Neural cell (in vitro differentiated cells): Measurements from ENCODE around the gene KCTD10. TPM values are rescaled to one million over a fixed set of nuclear protein-coding genes. Genes with fewer than 3 reads are reported as not detected.

Experiments
- H2AFZ ChIP-seq: fragments of 200-600, 300-800 bp; sonication (generic), shearing (Covaris generic); 2 replicates; pipeline ENCODE4 v1.6.0; 2014; ENCODE audit warnings: low read depth, mild to moderate bottlenecking, antibody characterized with exemption, low read length, moderate library complexity
- H3F3A ChIP-seq: fragments of 200-600 bp; shearing (Covaris generic); 2 replicates; pipeline ENCODE4 v1.6.1; 2016; ENCODE audit warnings: mild to moderate bottlenecking, moderate library complexity, mixed read lengths, antibody characterized with exemption, low read length; ENCODE audit not compliant: insufficient read depth, poor library complexity, severe bottlenecking
- H3K27ac ChIP-seq: fragments of 200-600, 300-800 bp; sonication (generic), shearing (Covaris generic); 2 replicates; pipeline ENCODE4 v1.5.1; 2014; ENCODE audit warnings: mild to moderate bottlenecking, low read length, moderate library complexity
- H3K27me3 ChIP-seq: fragments of 300-800, 200-600 bp; sonication (generic), shearing (Covaris generic); 2 replicates; pipeline ENCODE4 v1.6.0; 2014; ENCODE audit warnings: mild to moderate bottlenecking, low read depth, low read length, moderate library complexity; ENCODE audit not compliant: insufficient read depth
- H3K36me3 ChIP-seq: fragments of 300-800, 200-600 bp; sonication (generic), shearing (Covaris generic); 2 replicates; pipeline ENCODE4 v1.5.1; 2014; ENCODE audit warnings: mild to moderate bottlenecking, antibody characterized with exemption, low read length, moderate library complexity; ENCODE audit not compliant: insufficient read depth
- H3K4me2 ChIP-seq: fragments of 300-800, 200-600 bp; sonication (generic), shearing (Covaris generic); 2 replicates; pipeline ENCODE4 v1.6.0; 2014; ENCODE audit warnings: mild to moderate bottlenecking, low read length
- H3K4me3 ChIP-seq: fragments of 300-800, 200-600 bp; sonication (generic), shearing (Covaris generic); 2 replicates; pipeline ENCODE4 v1.5.1; 2014; ENCODE audit warnings: mild to moderate bottlenecking, low read length, moderate library complexity
- H3K79me2 ChIP-seq: fragments of 200-600 bp; shearing (Covaris generic); replicated peaks from 2 replicates; pipeline ENCODE4 v1.6.0; 2014; ENCODE audit warnings: mild to moderate bottlenecking, low read length, moderate library complexity; ENCODE audit not compliant: insufficient read depth
- H3K9ac ChIP-seq: fragments of 300-800, 200-600 bp; sonication (generic), shearing (Covaris generic); 2 replicates; pipeline ENCODE4 v1.6.1; 2016; ENCODE audit warnings: mild to moderate bottlenecking, low read length, mixed read lengths
- H3K9me2 ChIP-seq: fragments of 200-600 bp; shearing (Covaris generic); 2 replicates; pipeline ENCODE4 v1.6.1; 2016; ENCODE audit warnings: mild to moderate bottlenecking, low read length, mixed read lengths; ENCODE audit not compliant: insufficient read depth
- H3K9me3 ChIP-seq: fragments of 200-600, 300-800 bp; sonication (generic), shearing (Covaris generic); 2 replicates; pipeline ENCODE4 v1.6.1; 2016; ENCODE audit warnings: mild to moderate bottlenecking, mixed run types, low read length, moderate library complexity, mixed read lengths
- H4K20me1 ChIP-seq: fragments of 200-600 bp; shearing (Covaris generic); 2 replicates; pipeline ENCODE4 v1.6.1; 2016; ENCODE audit warnings: mild to moderate bottlenecking, mixed run types; ENCODE audit not compliant: insufficient read depth
- EP300 ChIP-seq: fragments of 450-650 bp; conservative IDR thresholded peaks from 2 replicates; pipeline ENCODE4 v1.6.1; 2014; ENCODE audit warnings: antibody characterized with exemption, mild to moderate bottlenecking, moderate library complexity; ENCODE audit not compliant: poor library complexity, severe bottlenecking
- EZH2 ChIP-seq: fragments of 200-600, 300-800 bp; shearing (Covaris generic), sonication (generic); IDR thresholded peaks from 2 replicates; pipeline ENCODE4 v1.6.1; 2014; ENCODE audit warnings: antibody characterized with exemption, low read length, borderline replicate concordance, mild to moderate bottlenecking; ENCODE audit not compliant: insufficient read depth, poor library complexity, severe bottlenecking
- MXI1 ChIP-seq: fragments of 450-650 bp; conservative IDR thresholded peaks from 2 replicates; pipeline ENCODE4 v1.6.1; 2014; ENCODE audit warnings: antibody characterized with exemption, mild to moderate bottlenecking; ENCODE audit not compliant: poor library complexity, severe bottlenecking
- POLR2AphosphoS5 ChIP-seq: IDR thresholded peaks from 2 replicates; pipeline ENCODE4 v1.6.1; 2012
- RAD21 ChIP-seq: fragments of 450-650 bp; conservative IDR thresholded peaks from 2 replicates; pipeline ENCODE4 v1.6.1; 2014; ENCODE audit warnings: antibody characterized with exemption, mild to moderate bottlenecking, moderate library complexity
- REST ChIP-seq: IDR thresholded peaks from 2 replicates; pipeline ENCODE4 v1.6.1; 2012; ENCODE audit warnings: borderline replicate concordance
- SMC3 ChIP-seq: fragments of 450-650 bp; conservative IDR thresholded peaks from 2 replicates; pipeline ENCODE4 v1.6.1; 2014; ENCODE audit warnings: antibody characterized with exemption, mild to moderate bottlenecking, moderate library complexity; ENCODE audit not compliant: poor library complexity
- TAF1 ChIP-seq: IDR thresholded peaks from 2 replicates; pipeline ENCODE4 v1.6.1; 2012; ENCODE audit warnings: low read depth
- polyA plus RNA-seq: library from polyadenylated mRNA; depleted of rRNA; stranded (reverse); fragments of >200 nt; gene quantifications from 2 replicates; pipeline ENCODE4 v1.2.3, GENCODE V29; 2014
- TF ChIP-seq, protein P1 (sequence below): fragments of 450-650 bp; IDR thresholded peaks from 2 replicates; pipeline ENCODE4 v1.5.1; 2014; ENCODE audit warnings: antibody characterized with exemption, mild to moderate bottlenecking, moderate library complexity; ENCODE audit not compliant: poor library complexity, severe bottlenecking

Gene KCTD10
- polyA plus RNA-seq, 1 donor from 2014 or later = 69.4 TPM

DNA sequence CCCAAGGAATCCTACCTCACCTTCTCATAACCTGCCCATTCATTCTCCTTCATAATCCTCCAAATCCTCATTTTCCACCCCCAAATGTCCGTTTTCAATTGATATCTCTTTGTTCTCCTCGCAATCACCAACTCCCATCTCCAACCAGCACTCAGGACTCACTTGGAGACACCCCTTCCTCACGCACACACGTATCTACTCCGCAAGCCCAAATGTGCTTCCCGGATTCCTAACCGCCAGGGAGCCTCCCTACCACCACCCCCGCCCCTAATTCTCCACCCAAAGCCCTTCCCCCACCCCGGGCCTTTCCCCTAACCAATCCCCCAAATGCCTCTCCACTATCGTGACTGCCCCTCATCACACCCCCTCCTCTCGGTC lies 304 bp downstream of the KCTD10 start:
- Histone ChIP-seq H4K20me1 (no peaks in the 10 kb centered on the region), H2AFZ (peak overlapping the region; percentile 88), H3F3A (no peaks in the 10 kb centered on the region), H3K36me3 (no peaks in the 10 kb centered on the region), H3K9me3 (no peaks in the 10 kb centered on the region), H3K9ac (peak overlapping the region; percentile 96), H3K4me3 (peak overlapping the region; percentile 91), H3K79me2 (peaks cover 71% of the 10 kb centered on the region), H3K27me3 (no peaks in the 10 kb centered on the region), H3K9me2 (no peaks in the 10 kb centered on the region), H3K27ac (peak overlapping the region; percentile 95), H3K4me2 (peak overlapping the region; percentile 95)
- TF ChIP-seq EP300 (no peak), TAF1 (no peak), POLR2AphosphoS5 (no peak), SMC3 (no peak), EZH2 (no peak), RAD21 (no peak), REST (no peak), MXI1 (no peak)
- TF ChIP-seq, protein P1, sequence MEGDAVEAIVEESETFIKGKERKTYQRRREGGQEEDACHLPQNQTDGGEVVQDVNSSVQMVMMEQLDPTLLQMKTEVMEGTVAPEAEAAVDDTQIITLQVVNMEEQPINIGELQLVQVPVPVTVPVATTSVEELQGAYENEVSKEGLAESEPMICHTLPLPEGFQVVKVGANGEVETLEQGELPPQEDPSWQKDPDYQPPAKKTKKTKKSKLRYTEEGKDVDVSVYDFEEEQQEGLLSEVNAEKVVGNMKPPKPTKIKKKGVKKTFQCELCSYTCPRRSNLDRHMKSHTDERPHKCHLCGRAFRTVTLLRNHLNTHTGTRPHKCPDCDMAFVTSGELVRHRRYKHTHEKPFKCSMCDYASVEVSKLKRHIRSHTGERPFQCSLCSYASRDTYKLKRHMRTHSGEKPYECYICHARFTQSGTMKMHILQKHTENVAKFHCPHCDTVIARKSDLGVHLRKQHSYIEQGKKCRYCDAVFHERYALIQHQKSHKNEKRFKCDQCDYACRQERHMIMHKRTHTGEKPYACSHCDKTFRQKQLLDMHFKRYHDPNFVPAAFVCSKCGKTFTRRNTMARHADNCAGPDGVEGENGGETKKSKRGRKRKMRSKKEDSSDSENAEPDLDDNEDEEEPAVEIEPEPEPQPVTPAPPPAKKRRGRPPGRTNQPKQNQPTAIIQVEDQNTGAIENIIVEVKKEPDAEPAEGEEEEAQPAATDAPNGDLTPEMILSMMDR = no peak

DNA sequence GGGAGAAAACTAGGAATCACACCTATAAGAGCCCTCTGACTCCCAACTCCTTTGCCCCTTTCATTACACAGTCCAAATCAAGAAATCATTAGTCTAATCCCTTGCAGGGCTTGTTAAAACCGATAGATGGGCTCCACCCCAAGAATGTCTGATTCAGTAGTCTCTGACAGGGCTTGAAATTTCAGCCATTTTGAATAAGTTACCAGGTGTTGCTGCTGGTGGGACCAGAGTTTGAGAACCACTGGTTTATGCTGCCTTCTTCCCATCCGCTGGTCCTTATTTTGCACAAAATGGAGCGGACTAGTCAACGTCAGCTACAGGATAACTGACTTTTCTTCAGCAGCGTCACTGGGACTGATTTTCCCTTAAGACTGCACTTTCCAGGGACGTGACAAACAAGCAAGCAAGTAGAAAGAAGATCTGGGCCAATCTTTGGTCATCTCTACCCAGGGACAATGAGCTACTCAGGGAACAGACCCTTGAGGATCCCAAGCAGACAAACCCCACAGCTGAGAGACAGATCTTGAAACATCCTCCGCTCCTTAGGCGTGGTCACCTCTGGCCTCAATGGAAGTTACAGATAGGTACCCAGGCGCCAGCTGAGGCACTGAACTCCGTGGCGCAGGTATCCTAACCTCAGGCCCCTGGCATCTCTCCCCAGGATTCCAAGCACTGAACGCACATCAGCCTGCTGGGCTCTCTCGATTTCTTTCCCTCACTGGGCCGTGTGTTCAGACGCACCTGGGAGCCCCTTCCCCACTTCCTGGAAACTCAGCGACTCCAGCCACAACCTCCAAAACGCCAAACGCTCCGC lies 900 bp downstream of the KCTD10 start:
- H3K36me3 ChIP-seq = no peaks in the 10 kb centered on the region
- H3K9ac ChIP-seq = peak overlapping the region; percentile 96
- no peaks in the 10 kb centered on the region for H3K27me3 ChIP-seq
- H3K9me3 ChIP-seq = no peaks in the 10 kb centered on the region
- H3K4me3 ChIP-seq = peak overlapping the region; percentile 91
- peaks cover 77% of the 10 kb centered on the region for H3K79me2 ChIP-seq
- no peak for TF ChIP-seq SMC3
- TF ChIP-seq REST = no peak
- TF ChIP-seq, protein P1 = no peak
- TF ChIP-seq EP300 = no peak
- no peak for TF ChIP-seq TAF1
- TF ChIP-seq EZH2 = no peak
- no peak for TF ChIP-seq MXI1
- TF ChIP-seq POLR2AphosphoS5 = no peak
- no peak for TF ChIP-seq RAD21
- peak overlapping the region; percentile 88 for H2AFZ ChIP-seq
- H3K27ac ChIP-seq = peak overlapping the region; percentile 95
- no peaks in the 10 kb centered on the region for H3F3A ChIP-seq
- no peaks in the 10 kb centered on the region for H3K9me2 ChIP-seq
- no peaks in the 10 kb centered on the region for H4K20me1 ChIP-seq
- peak overlapping the region; percentile 95 for H3K4me2 ChIP-seq
